OCI-LY7 (cell line): Measurements from ENCODE around the gene PIEZO2.

Source experiments
- CTCF ChIP-seq: fragments of 200-600 bp; sonication (generic); conservative IDR thresholded peaks from 2 replicates; pipeline ENCODE4 v1.5.1; 2014; ENCODE audit warnings: mild to moderate bottlenecking, antibody characterized with exemption, low read length, moderate library complexity, mixed read lengths
- EZH2phosphoT487 ChIP-seq: fragments of 200-600 bp; sonication (generic); IDR thresholded peaks from 2 replicates; pipeline ENCODE4 v1.6.1; 2018; ENCODE audit warnings: low read depth, borderline replicate concordance, mild to moderate bottlenecking, mixed run types, antibody characterized with exemption, low read length, moderate library complexity, mixed read lengths

GRCh38 chr18:11037533-11038240 lies 111.7 kb downstream of the PIEZO2 start:
- TF ChIP-seq CTCF (no peak), EZH2phosphoT487 (no peak)
